Keratinocyte (primary cell): Measurements from ENCODE around the gene TTLL8.

Source experiments
- EZH2 ChIP-seq: IDR thresholded peaks from one replicate; pipeline ENCODE4 v1.6.1; 2012; ENCODE audit warnings: inconsistent platforms, mild to moderate bottlenecking, low read length, moderate library complexity
- TF ChIP-seq, protein P1 (sequence below), 3 experiments: IDR thresholded peaks in 1 of 3; conservative IDR thresholded peaks in 1 of 3; optimal IDR thresholded peaks in 1 of 3; 2 replicates in 2 of 3; 3 replicates in 1 of 3; pipeline versions ENCODE3 to v1.5.1; 2011; ENCODE audit warnings: low read length in 3 of 3, mild to moderate bottlenecking in 3 of 3, moderate library complexity in 2 of 3, control low read depth in 1 of 3, inconsistent platforms in 1 of 3; ENCODE audit not compliant: insufficient read depth in 2 of 3; ENCODE audit errors: extremely low read depth in 1 of 3

DNA sequence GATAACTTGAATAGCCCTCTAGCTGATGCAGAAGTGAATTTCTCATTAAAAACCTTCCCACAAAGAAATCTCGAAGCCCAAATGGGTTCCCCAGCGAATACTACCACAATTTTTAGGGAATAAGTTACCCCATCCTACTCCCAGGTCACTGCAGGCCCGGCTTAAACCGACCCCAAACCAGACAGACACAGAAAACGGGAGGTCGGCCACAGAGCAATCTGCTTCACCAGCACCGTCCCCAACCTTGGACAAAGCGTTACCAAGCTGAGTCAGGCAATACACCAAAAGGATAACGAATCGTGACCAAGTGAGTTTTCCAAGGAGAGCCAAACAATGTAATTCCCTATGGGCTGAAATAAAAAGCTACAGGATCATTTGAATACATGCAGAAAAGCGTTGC lies 31.1 kb upstream of the TTLL8 start:
- TF ChIP-seq, protein P1, sequence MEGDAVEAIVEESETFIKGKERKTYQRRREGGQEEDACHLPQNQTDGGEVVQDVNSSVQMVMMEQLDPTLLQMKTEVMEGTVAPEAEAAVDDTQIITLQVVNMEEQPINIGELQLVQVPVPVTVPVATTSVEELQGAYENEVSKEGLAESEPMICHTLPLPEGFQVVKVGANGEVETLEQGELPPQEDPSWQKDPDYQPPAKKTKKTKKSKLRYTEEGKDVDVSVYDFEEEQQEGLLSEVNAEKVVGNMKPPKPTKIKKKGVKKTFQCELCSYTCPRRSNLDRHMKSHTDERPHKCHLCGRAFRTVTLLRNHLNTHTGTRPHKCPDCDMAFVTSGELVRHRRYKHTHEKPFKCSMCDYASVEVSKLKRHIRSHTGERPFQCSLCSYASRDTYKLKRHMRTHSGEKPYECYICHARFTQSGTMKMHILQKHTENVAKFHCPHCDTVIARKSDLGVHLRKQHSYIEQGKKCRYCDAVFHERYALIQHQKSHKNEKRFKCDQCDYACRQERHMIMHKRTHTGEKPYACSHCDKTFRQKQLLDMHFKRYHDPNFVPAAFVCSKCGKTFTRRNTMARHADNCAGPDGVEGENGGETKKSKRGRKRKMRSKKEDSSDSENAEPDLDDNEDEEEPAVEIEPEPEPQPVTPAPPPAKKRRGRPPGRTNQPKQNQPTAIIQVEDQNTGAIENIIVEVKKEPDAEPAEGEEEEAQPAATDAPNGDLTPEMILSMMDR (optimal IDR thresholded peaks at IDR 0.05 in 1 of 3, IDR thresholded peaks at IDR 0.05 in 1 of 3, conservative IDR thresholded peaks at IDR 0.05 in 1 of 3; ENCODE audit: extremely low read depth in 1 of 3, insufficient read depth in 2 of 3, low read length in 3 of 3), result no peak
- no peak for TF ChIP-seq EZH2
